Mucosa of descending colon (tissue), 3 donors: ENCODE data around the gene RNASE7. TPM values are rescaled to one million over a fixed set of nuclear protein-coding genes. Genes with fewer than 3 reads are reported as not detected.

Experiments
- ATAC-seq: fragments of 200-7000 bp; cut with Tn5 transposase; one replicate; pipeline ENCODE4 v1.9.1; 2020; ENCODE audit warnings: mild to moderate bottlenecking, moderate library complexity
- DNase-seq, 3 donors: peaks; one replicate each; pipeline ENCODE4 v3.0.0-alpha.2; 2020
- H3K36me3 ChIP-seq: fragments of 200-600 bp; one replicate; pipeline ENCODE4 v1.8.0; 2021; ENCODE audit warnings: low read depth, mild to moderate bottlenecking
- H3K4me1 ChIP-seq: fragments of 200-600 bp; one replicate; pipeline ENCODE4 v1.8.0; 2021; ENCODE audit warnings: low read depth, mild to moderate bottlenecking
- H3K4me3 ChIP-seq: fragments of 200-600 bp; one replicate; pipeline ENCODE4 v1.8.0; 2021; ENCODE audit warnings: mild to moderate bottlenecking
- H3K9me3 ChIP-seq: fragments of 200-600 bp; one replicate; pipeline ENCODE4 v1.8.0; 2021; ENCODE audit warnings: mild to moderate bottlenecking
- CTCF ChIP-seq: fragments of 200-600 bp; IDR thresholded peaks from one replicate; pipeline ENCODE4 v1.8.0; 2022; ENCODE audit warnings: antibody characterized with exemption, mild to moderate bottlenecking
- intact Hi-C, 2 donors: fragments of 100-400 bp; cut with DNase I in 1 of 2; cut with micrococcal nuclease in 1 of 2; formaldehyde crosslinking; loops; one replicate each; pipeline versions ENCODE4 v1.11.0 to v1.11.1; 2022; cut with DNase I, micrococcal nuclease
- total RNA-seq, 3 donors: library from RNA; stranded (reverse); fragmentation: NEBNext Ultra II Directional in 2 of 3; extraction: Animal tissue kit (Norgen Biotek cat#: 25700) in 2 of 3; gene quantifications; one replicate each; pipeline versions ENCODE4 v1.2.1 to v1.2.4, GENCODE V29; 2021 to 2023
- donor health status: DM: no; HTN: no; CAD: no; lungs with moderate emphysema.
- donor health status: DM: no; HTN: no; CAD: no.
- donor health status: DM: no; HTN: yes; CAD: no.

RNASE7 gene
- total RNA-seq, 3 donors from 2014 or later = 0.19 to 0.32 TPM; not detected in 1

GRCh38 chr14:21084998-21085853 lies 43.1 kb downstream of the RNASE7 start:
- H3K36me3 ChIP-seq = peaks cover 6% of the 10 kb centered on the region

GRCh38 chr14:21086908-21087293 lies 44.7 kb downstream of the RNASE7 start:
- Histone ChIP-seq H3K9me3 (no peaks in the 10 kb centered on the region), H3K4me3 (no peak overlapping the region), H3K36me3 (peaks cover 6% of the 10 kb centered on the region), H3K4me1 (peaks cover 18% of the 10 kb centered on the region)
- ATAC-seq = no peak
- no peak for DNase-seq
- TF ChIP-seq CTCF = no peak
- intact Hi-C loops = no loop called here

More at GRCh38 chr14:21084998-21085853, 43.1 kb downstream of the RNASE7 start:
- intact Hi-C loops = no loop called here
- ATAC-seq (no peak), DNase-seq (peak in 1 of 3 donors; percentile 58)
- Histone ChIP-seq H3K4me3 (no peak overlapping the region), H3K4me1 (peaks cover 17% of the 10 kb centered on the region), H3K9me3 (no peaks in the 10 kb centered on the region)
- no peak for TF ChIP-seq CTCF

- intact Hi-C loops = no loop called here
- Histone ChIP-seq H3K4me3 (no peak overlapping the region), H3K4me1 (peaks cover 18% of the 10 kb centered on the region), H3K36me3 (peaks cover 2% of the 10 kb centered on the region), H3K9me3 (no peaks in the 10 kb centered on the region)
- ATAC-seq (peak; percentile 48), DNase-seq (peak in 1 of 3 donors; percentile 59)
- TF ChIP-seq CTCF = no peak
Observed at GRCh38 chr14:21087294-21088091, 45.3 kb downstream of the RNASE7 start.

GRCh38 chr14:21088687-21089086 lies 46.5 kb downstream of the RNASE7 start:
- ATAC-seq (no peak), DNase-seq (no peak)
- TF ChIP-seq CTCF = no peak
- Histone ChIP-seq H3K4me1 (peaks cover 22% of the 10 kb centered on the region), H3K4me3 (no peak overlapping the region), H3K9me3 (no peaks in the 10 kb centered on the region), H3K36me3 (no peaks in the 10 kb centered on the region)
- intact Hi-C loops = no loop called here

GRCh38 chr14:21089271-21089670 lies 47.1 kb downstream of the RNASE7 start:
- peak; percentile 32 for ATAC-seq
- intact Hi-C loops = no loop called here

More at GRCh38 chr14:21089271-21089670, 47.1 kb downstream of the RNASE7 start:
- no peak for DNase-seq
- Histone ChIP-seq H3K4me1 (peaks cover 25% of the 10 kb centered on the region), H3K9me3 (no peaks in the 10 kb centered on the region), H3K36me3 (no peaks in the 10 kb centered on the region), H3K4me3 (no peak overlapping the region)
- TF ChIP-seq CTCF = no peak
